Kidney epithelial cell (primary cell): Measurements from ENCODE around the gene STX19. TPM values are rescaled to one million over a fixed set of nuclear protein-coding genes. Genes with fewer than 3 reads are reported as not detected.

ENCODE experiments used
- DNase-seq: peaks from one replicate; pipeline ENCODE4 v3.0.0-alpha.2; 2010; ENCODE audit warnings: low read depth
- H3K27me3 ChIP-seq: 2 replicates; pipeline ENCODE4 v1.6.0; 2011; ENCODE audit warnings: low read length; ENCODE audit not compliant: control insufficient read depth, insufficient read depth
- H3K36me3 ChIP-seq: 2 replicates; pipeline ENCODE4 v1.5.1; 2011; ENCODE audit warnings: low read length; ENCODE audit not compliant: control insufficient read depth, insufficient read depth
- H3K4me3 ChIP-seq: 2 replicates; pipeline ENCODE4 v1.5.1; 2011; ENCODE audit warnings: low read depth, mild to moderate bottlenecking, control low read depth, low read length
- total RNA-seq: library from RNA; depleted of rRNA; stranded (reverse); fragments of >200 nt; gene quantifications from 2 replicates; pipeline ENCODE4 v1.2.3, GENCODE V29; 2015
- TF ChIP-seq, protein P1 (sequence below): IDR thresholded peaks from 2 replicates; pipeline ENCODE4 v1.5.1; 2011; ENCODE audit warnings: mild to moderate bottlenecking, moderate library complexity, low read length, control low read depth, inconsistent platforms; ENCODE audit not compliant: insufficient read depth, poor library complexity, severe bottlenecking

Gene STX19
- total RNA-seq, 1 donor from 2014 or later, result not detected

DNA sequence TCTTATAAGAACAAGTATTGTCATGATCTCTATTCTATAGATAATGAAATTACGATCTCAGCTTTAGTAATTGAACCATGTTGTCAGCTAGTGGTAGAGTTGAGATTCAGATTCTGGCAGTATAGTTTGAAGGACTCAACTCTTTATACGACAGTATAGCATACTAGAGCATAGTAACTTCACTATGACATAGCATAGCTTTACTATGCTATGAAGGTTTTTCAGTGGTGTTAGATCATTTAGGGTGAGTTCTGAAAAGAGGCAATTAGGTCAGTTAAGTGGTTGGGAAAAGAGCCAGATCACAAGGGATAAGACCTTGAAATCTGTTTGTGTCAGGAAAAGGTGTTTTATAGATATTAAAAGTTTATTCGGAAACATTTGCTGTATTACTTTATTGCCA lies 8.1 kb downstream of the STX19 start:
- no peak for DNase-seq
- Histone ChIP-seq H3K27me3 (no peaks in the 10 kb centered on the region), H3K36me3 (peaks cover 1% of the 10 kb centered on the region), H3K4me3 (no peak overlapping the region)
- TF ChIP-seq, protein P1, sequence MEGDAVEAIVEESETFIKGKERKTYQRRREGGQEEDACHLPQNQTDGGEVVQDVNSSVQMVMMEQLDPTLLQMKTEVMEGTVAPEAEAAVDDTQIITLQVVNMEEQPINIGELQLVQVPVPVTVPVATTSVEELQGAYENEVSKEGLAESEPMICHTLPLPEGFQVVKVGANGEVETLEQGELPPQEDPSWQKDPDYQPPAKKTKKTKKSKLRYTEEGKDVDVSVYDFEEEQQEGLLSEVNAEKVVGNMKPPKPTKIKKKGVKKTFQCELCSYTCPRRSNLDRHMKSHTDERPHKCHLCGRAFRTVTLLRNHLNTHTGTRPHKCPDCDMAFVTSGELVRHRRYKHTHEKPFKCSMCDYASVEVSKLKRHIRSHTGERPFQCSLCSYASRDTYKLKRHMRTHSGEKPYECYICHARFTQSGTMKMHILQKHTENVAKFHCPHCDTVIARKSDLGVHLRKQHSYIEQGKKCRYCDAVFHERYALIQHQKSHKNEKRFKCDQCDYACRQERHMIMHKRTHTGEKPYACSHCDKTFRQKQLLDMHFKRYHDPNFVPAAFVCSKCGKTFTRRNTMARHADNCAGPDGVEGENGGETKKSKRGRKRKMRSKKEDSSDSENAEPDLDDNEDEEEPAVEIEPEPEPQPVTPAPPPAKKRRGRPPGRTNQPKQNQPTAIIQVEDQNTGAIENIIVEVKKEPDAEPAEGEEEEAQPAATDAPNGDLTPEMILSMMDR, result no peak

DNA sequence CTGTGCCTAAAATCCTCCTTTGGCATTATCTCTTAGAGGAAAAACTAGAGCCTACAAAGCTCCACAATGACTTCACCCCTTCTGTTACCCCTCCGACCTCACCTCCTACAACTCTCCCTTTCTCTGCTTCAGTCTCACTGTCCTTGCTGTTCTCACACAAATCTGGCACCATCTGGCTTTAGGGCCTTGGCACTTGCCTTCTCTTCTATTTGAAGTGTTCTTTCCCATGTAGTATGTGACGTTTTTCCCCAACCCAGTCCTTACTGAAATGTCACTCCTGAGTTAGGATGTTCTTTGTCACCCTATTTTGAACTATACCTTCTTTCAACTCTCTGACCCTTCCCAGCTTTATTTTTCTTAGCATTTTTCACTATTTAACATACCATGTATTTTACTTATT lies 8.7 kb downstream of the STX19 start:
- Histone ChIP-seq H3K36me3 (peaks cover 1% of the 10 kb centered on the region), H3K27me3 (no peaks in the 10 kb centered on the region), H3K4me3 (no peak overlapping the region)
- no peak for DNase-seq
- TF ChIP-seq, protein P1, result no peak

DNA sequence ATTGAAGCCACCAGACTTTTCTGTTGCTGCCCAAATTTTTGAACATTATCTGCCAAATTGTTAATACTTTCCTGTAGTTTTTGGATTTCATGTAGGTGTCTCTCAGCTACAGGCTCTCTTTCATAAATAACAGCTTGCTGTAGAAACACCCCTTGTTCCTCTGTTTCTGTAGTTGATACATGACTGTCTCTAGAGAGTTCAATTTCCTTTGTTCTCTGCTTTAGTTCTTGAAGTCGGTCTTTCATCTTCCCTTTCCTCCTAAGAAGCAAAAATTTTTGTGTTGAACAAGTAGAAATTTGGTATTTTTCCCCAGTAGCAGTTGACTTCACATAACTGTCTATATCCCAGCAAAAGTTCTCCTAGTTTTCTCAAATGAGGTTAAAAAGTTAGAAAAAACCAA lies 13.4 kb downstream of the STX19 start:
- no peaks in the 10 kb centered on the region for H3K27me3 ChIP-seq
- no peak for DNase-seq
- TF ChIP-seq, protein P1, result no peak
- no peak overlapping the region for H3K4me3 ChIP-seq
- peaks cover 1% of the 10 kb centered on the region for H3K36me3 ChIP-seq

DNA sequence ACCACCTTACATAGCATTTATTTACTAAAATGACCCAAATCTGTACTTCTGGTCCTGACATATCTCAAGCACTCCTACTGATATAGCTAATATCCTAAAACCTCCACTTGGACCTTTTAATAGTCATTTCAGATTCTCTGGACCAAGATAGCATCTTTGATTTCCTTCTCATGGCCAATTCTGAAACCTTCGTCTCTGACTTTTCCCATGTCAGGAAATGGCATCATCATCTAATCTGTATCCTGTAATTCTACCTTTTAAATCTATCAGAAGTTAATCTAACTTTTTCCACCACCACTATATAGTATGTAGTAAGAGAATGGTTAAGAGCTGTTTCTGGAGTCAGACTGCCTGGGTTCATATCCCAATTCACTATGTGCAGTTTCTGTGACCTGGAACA lies 16.2 kb downstream of the STX19 start:
- Histone ChIP-seq H3K36me3 (no peaks in the 10 kb centered on the region), H3K27me3 (no peaks in the 10 kb centered on the region), H3K4me3 (no peak overlapping the region)
- no peak for DNase-seq
- TF ChIP-seq, protein P1, result no peak

DNA sequence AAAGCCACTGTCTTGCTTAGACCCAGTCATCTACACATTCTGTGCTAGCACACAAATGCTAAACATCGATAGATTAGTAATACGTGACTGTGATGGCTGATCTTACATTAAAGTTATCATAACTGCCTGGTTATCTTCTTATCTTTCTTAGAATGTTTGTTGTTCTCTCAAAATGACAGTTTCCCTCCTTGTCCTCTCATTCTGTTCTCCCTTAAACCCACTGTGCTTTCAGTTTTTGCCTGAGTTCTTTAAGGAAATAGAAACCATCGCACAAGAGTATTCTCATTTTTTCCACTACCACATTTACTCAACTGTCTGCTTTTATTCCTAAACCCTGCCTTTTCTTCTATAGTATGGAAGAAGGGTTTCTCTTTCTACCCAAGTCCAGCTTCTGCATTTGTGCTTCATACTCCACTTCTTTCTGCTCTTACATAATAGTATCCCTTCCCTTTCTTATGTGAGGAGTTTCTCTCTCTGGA lies 17.1 kb downstream of the STX19 start:
- H3K36me3 ChIP-seq, result no peaks in the 10 kb centered on the region
- TF ChIP-seq, protein P1, result no peak
- DNase-seq, result no peak

DNA sequence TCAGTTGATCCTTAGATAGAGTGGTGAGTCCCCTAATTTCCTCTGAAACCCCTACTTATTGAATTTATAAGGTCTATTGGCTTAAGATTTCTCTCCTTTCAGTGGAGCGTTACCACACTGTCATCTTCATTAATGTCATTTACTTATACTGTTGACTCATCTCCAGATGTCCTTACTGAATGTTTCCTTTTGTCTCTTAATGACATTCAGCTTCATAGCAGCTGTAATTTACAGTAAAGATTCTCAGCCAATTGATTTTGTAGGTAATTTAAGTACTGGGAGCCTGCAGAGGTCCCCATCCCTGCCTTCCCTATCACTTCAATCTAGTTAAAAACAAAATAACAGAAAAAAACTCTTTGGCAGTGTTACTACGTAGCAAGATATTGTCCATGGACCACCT lies 18.8 kb downstream of the STX19 start:
- TF ChIP-seq, protein P1, result no peak
- H3K4me3 ChIP-seq, result no peak overlapping the region
- no peaks in the 10 kb centered on the region for H3K27me3 ChIP-seq
- H3K36me3 ChIP-seq, result no peaks in the 10 kb centered on the region
- no peak for DNase-seq

More for the DNA sequence above, 17.1 kb downstream of the STX19 start:
- H3K4me3 ChIP-seq, result no peak overlapping the region
- no peaks in the 10 kb centered on the region for H3K27me3 ChIP-seq
